HepG2 (cell line): ENCODE measurements around the gene CORO7. TPM values are rescaled to one million over a fixed set of nuclear protein-coding genes. Genes with fewer than 3 reads are reported as not detected.

Source experiments
- ARID2 ChIP-seq: sonication (generic); formaldehyde crosslinking; IDR thresholded peaks from 2 replicates; pipeline ENCODE4 v1.8.1; 2022; ENCODE audit warnings: mild to moderate bottlenecking, missing genetic modification reagents, borderline replicate concordance
- MYC ChIP-seq: sonication (generic); formaldehyde crosslinking; IDR thresholded peaks from 2 replicates; pipeline ENCODE4 v1.9.0; 2021; ENCODE audit warnings: missing genetic modification reagents, borderline replicate concordance
- SRSF9 ChIP-seq: fragments of 200-400 bp; formaldehyde crosslinking; IDR thresholded peaks from 2 replicates; pipeline ENCODE4 v1.6.1; 2018; ENCODE audit warnings: borderline replicate concordance, mild to moderate bottlenecking, low read depth, low read length; ENCODE audit not compliant: insufficient read depth, poor library complexity, severe bottlenecking
- TBL1XR1 ChIP-seq: fragments of 150-350 bp; IDR thresholded peaks from 2 replicates; pipeline ENCODE4 v1.6.1; 2014; ENCODE audit warnings: borderline replicate concordance, low read length; ENCODE audit not compliant: partially characterized antibody
- TGIF2 ChIP-seq: IDR thresholded peaks from 2 replicates; pipeline ENCODE4 v1.6.1; 2016; ENCODE audit warnings: control low read depth, missing compliant biosample characterization
- ZFP37 ChIP-seq: sonication (generic); formaldehyde crosslinking; IDR thresholded peaks from 2 replicates; pipeline ENCODE4 v1.4.0; 2020; ENCODE audit warnings: missing genetic modification reagents, borderline replicate concordance
- ZFX ChIP-seq: sonication (generic); formaldehyde crosslinking; IDR thresholded peaks from 2 replicates; pipeline ENCODE4 v1.4.0; 2020; ENCODE audit warnings: mild to moderate bottlenecking, low read depth, missing genetic modification reagents, moderate library complexity
- ZKSCAN8 ChIP-seq: IDR thresholded peaks from 2 replicates; pipeline ENCODE4 v1.6.1; 2016; ENCODE audit warnings: borderline replicate concordance, missing genetic modification reagents, missing compliant biosample characterization
- ZMAT3 ChIP-seq: sonication (generic); formaldehyde crosslinking; conservative IDR thresholded peaks from 2 replicates; pipeline ENCODE4 v1.7.0; 2021; ENCODE audit warnings: missing genetic modification reagents
- ZNF670 ChIP-seq: sonication (generic); formaldehyde crosslinking; IDR thresholded peaks from 2 replicates; pipeline ENCODE4 v1.8.0; 2022; ENCODE audit warnings: mild to moderate bottlenecking, missing genetic modification reagents, borderline replicate concordance
- ZNF777 ChIP-seq: sonication (generic); formaldehyde crosslinking; IDR thresholded peaks from 2 replicates; pipeline ENCODE4 v1.4.0; 2020; ENCODE audit warnings: missing genetic modification reagents
- ZSCAN20 ChIP-seq: sonication (generic); formaldehyde crosslinking; IDR thresholded peaks from 2 replicates; pipeline ENCODE4 v1.4.0; 2020; ENCODE audit warnings: missing genetic modification reagents, mild to moderate bottlenecking, borderline replicate concordance
- ZSCAN30 ChIP-seq: sonication (generic); formaldehyde crosslinking; IDR thresholded peaks from 2 replicates; pipeline ENCODE4 v1.5.0; 2020; ENCODE audit warnings: mild to moderate bottlenecking, missing genetic modification reagents
- polyA plus RNA-seq, 8 experiments: library from polyadenylated mRNA; depleted of rRNA in 3 of 8; stranded (reverse) in 7 of 8; unstranded in 1 of 8; fragments of >200 nt; fragmentation: Illumina TruSeq in 4 of 8; extraction: Trizol in 4 of 8; gene quantifications; 2 replicates each; pipeline versions ENCODE4 v1.2.1 to v1.2.3, GENCODE V29; 2011 to 2016; ENCODE audit warnings: low read depth in 4 of 8, missing spikeins in 1 of 8, mixed read lengths in 1 of 8; ENCODE audit not compliant: insufficient read depth in 1 of 8
- total RNA-seq, 5 experiments: library from RNA; depleted of rRNA; stranded (reverse); fragments of >200 nt; fragmentation: Illumina TruSeq; extraction: Trizol; gene quantifications; 2 replicates each; pipeline ENCODE4 v1.2.3, GENCODE V29; 2016; ENCODE audit warnings: low read depth in 1 of 5
- TF ChIP-seq, protein P1 (sequence below): sonication (generic); formaldehyde crosslinking; IDR thresholded peaks from 2 replicates; pipeline ENCODE4 v1.4.0; 2020; ENCODE audit warnings: mild to moderate bottlenecking, missing genetic modification reagents
- TF ChIP-seq, protein P2 (sequence below): sonication (generic); formaldehyde crosslinking; IDR thresholded peaks from 2 replicates; pipeline ENCODE4 v1.5.1; 2020; ENCODE audit warnings: mild to moderate bottlenecking, missing genetic modification reagents, borderline replicate concordance

Gene CORO7
- total and polyA plus RNA-seq, 2 of the 13 experiments (the other 11 are each of a cell fraction or from before 2014, with no cell fraction given), result 9.9 to 14.3 TPM

DNA sequence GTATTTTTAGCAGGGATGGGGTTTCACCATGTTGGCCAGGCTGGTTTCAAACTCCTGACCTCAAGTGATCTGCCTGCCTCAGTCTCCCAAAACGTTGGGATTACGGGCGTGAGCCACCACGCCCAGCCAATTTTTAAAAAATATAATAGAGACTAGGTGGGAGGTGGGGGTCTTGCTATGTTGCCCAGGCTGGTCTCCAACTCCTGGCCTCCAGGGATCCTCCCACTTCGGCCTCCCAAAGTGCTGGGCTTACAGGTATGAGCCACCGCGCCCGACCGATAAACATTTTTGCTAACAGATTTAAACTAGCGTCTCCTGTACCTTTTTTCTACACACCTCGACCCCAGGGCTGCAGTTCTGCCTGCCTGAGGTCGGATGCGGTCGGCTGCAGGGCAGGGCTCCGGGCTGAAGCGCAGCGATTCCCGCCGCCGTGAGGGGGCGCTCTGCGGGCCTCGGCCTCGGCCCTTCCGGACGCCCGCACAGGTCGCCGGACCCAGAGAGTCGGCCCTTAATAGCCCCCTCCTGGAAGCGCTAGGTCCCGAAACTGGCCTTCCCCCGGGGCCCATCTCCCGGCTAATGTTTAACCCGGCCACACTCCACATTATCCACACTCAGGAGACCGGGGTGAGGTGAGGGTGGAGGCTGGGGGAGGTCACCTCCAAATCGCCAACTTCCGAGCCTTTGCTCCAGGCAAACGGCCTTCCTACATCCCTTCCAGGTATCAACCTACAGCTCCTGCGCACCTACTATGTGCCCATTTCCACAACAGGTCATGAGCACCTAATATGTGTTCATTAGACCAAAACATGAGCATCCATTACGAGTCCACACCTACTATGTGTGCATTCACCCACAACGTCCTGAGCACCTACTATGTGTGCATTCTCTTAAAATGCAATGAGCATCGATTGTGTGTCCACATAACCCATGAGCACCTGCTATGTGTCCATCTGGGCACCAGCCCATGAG lies 102.5 kb downstream of the CORO7 start (continued):
- TF ChIP-seq TBL1XR1, result no peak
- no peak for TF ChIP-seq ZSCAN20 (CRISPR knock-in tag)
- no peak; the same call in 1 of the 2 replicates for TF ChIP-seq ZKSCAN8 (CRISPR knock-in tag)
- TF ChIP-seq TGIF2 (CRISPR knock-in tag), result no peak
- TF ChIP-seq MYC (CRISPR knock-in tag), result peak; percentile 59; the same call in 1 of the 2 replicates
- TF ChIP-seq ZFP37 (CRISPR knock-in tag), result no peak
- TF ChIP-seq, protein P1, sequence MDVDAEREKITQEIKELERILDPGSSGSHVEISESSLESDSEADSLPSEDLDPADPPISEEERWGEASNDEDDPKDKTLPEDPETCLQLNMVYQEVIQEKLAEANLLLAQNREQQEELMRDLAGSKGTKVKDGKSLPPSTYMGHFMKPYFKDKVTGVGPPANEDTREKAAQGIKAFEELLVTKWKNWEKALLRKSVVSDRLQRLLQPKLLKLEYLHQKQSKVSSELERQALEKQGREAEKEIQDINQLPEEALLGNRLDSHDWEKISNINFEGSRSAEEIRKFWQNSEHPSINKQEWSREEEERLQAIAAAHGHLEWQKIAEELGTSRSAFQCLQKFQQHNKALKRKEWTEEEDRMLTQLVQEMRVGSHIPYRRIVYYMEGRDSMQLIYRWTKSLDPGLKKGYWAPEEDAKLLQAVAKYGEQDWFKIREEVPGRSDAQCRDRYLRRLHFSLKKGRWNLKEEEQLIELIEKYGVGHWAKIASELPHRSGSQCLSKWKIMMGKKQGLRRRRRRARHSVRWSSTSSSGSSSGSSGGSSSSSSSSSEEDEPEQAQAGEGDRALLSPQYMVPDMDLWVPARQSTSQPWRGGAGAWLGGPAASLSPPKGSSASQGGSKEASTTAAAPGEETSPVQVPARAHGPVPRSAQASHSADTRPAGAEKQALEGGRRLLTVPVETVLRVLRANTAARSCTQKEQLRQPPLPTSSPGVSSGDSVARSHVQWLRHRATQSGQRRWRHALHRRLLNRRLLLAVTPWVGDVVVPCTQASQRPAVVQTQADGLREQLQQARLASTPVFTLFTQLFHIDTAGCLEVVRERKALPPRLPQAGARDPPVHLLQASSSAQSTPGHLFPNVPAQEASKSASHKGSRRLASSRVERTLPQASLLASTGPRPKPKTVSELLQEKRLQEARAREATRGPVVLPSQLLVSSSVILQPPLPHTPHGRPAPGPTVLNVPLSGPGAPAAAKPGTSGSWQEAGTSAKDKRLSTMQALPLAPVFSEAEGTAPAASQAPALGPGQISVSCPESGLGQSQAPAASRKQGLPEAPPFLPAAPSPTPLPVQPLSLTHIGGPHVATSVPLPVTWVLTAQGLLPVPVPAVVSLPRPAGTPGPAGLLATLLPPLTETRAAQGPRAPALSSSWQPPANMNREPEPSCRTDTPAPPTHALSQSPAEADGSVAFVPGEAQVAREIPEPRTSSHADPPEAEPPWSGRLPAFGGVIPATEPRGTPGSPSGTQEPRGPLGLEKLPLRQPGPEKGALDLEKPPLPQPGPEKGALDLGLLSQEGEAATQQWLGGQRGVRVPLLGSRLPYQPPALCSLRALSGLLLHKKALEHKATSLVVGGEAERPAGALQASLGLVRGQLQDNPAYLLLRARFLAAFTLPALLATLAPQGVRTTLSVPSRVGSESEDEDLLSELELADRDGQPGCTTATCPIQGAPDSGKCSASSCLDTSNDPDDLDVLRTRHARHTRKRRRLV, result 0 out of 2 replicates have a peak, but pooled peaks have one; percentile 30
- no peak for TF ChIP-seq SRSF9
- TF ChIP-seq ZNF670 (CRISPR knock-in tag), result no peak
- TF ChIP-seq ZSCAN30 (CRISPR knock-in tag), result no peak
- TF ChIP-seq ARID2, result 0 out of 2 replicates have a peak, but pooled peaks have one; percentile 31
- no peak; the same call in 1 of the 2 replicates for TF ChIP-seq ZNF777 (CRISPR knock-in tag)
- no peak for TF ChIP-seq ZMAT3
- peak; percentile 73 for TF ChIP-seq ZFX (CRISPR knock-in tag)
- TF ChIP-seq, protein P2, sequence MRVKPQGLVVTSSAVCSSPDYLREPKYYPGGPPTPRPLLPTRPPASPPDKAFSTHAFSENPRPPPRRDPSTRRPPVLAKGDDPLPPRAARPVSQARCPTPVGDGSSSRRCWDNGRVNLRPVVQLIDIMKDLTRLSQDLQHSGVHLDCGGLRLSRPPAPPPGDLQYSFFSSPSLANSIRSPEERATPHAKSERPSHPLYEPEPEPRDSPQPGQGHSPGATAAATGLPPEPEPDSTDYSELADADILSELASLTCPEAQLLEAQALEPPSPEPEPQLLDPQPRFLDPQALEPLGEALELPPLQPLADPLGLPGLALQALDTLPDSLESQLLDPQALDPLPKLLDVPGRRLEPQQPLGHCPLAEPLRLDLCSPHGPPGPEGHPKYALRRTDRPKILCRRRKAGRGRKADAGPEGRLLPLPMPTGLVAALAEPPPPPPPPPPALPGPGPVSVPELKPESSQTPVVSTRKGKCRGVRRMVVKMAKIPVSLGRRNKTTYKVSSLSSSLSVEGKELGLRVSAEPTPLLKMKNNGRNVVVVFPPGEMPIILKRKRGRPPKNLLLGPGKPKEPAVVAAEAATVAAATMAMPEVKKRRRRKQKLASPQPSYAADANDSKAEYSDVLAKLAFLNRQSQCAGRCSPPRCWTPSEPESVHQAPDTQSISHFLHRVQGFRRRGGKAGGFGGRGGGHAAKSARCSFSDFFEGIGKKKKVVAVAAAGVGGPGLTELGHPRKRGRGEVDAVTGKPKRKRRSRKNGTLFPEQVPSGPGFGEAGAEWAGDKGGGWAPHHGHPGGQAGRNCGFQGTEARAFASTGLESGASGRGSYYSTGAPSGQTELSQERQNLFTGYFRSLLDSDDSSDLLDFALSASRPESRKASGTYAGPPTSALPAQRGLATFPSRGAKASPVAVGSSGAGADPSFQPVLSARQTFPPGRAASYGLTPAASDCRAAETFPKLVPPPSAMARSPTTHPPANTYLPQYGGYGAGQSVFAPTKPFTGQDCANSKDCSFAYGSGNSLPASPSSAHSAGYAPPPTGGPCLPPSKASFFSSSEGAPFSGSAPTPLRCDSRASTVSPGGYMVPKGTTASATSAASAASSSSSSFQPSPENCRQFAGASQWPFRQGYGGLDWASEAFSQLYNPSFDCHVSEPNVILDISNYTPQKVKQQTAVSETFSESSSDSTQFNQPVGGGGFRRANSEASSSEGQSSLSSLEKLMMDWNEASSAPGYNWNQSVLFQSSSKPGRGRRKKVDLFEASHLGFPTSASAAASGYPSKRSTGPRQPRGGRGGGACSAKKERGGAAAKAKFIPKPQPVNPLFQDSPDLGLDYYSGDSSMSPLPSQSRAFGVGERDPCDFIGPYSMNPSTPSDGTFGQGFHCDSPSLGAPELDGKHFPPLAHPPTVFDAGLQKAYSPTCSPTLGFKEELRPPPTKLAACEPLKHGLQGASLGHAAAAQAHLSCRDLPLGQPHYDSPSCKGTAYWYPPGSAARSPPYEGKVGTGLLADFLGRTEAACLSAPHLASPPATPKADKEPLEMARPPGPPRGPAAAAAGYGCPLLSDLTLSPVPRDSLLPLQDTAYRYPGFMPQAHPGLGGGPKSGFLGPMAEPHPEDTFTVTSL, result no peak
